Measurements from ENCODE around the gene SKOR1. TPM values are rescaled to one million over a fixed set of nuclear protein-coding genes. Genes with fewer than 3 reads are reported as not detected.

The SKOR1 gene
- total RNA-seq, 1 experiment from 2014 or later, result 0.22 TPM

DNA sequence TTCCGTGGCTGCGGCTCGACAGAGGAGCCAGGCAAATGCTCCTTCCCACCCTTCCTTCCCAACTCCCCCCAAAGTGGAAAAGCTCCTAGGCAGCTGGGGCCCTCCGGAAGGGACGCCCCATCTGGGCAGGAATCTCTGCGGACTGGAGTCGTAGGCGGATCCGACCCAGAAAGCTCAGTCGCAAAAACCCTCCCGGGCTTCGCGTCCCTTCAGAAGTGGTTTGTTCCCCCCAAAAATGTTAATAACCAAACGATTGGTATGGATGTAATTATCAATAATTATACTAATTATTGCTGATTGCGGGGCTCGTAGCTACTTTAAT lies 10.8 kb downstream of the SKOR1 start (continued):
- TF ChIP-seq, protein P1, sequence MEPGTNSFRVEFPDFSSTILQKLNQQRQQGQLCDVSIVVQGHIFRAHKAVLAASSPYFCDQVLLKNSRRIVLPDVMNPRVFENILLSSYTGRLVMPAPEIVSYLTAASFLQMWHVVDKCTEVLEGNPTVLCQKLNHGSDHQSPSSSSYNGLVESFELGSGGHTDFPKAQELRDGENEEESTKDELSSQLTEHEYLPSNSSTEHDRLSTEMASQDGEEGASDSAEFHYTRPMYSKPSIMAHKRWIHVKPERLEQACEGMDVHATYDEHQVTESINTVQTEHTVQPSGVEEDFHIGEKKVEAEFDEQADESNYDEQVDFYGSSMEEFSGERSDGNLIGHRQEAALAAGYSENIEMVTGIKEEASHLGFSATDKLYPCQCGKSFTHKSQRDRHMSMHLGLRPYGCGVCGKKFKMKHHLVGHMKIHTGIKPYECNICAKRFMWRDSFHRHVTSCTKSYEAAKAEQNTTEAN (CRISPR knock-in tag; IDR thresholded peaks at IDR 0.05), result no peak
- TF ChIP-seq NR1H2 (CRISPR knock-in tag; IDR thresholded peaks at IDR 0.05), result no peak

DNA sequence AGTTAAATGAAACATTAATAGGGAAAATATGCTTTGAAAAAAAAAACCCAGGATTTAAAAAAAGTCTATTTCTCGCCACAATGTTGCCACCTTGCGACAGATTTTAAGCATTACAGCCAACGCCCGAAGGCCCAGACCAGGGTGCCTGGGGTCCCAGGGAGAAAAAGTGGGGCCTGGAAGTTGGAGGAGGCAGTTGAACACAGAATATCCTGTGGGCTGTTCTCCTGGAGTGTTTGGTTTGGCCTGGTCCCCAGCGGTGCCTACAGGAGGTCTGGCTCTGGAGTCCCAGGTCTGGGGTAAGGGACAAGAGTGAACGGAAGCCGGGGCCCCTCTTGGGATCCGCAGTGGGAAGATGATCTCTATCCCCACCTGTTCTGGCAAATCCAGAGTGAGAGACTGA lies 11.2 kb downstream of the SKOR1 start:
- Mint-ChIP-seq H3K9me3 (no peaks in the 10 kb centered on the region), H3K27me3 (ENCODE audit: low read depth) (peaks cover 90% of the 10 kb centered on the region), H3K4me3 (peak overlapping the region; percentile 73), H3K36me3 (peaks cover 2% of the 10 kb centered on the region; the same call in 1 of the 2 replicates), H3K27ac (no peak overlapping the region; the same call in 1 of the 2 replicates), H3K4me1 (peaks cover 48% of the 10 kb centered on the region)
- POLR2A ChIA-PET, result no interaction called here
- DNase-seq (ENCODE audit: low spot score) (peak; percentile 70), ATAC-seq (no peak)
- CTCF ChIA-PET, result interaction anchor here (0.8 to 2.4 kb wide), 14 partner anchors 12 to 890 kb away, joined by 3 to 31 read pairs (median 5); partner anchors contain the start of gene SKOR1
- TF ChIP-seq FOXK1 (CRISPR knock-in tag; IDR thresholded peaks at IDR 0.05) (no peak), GTF2I (CRISPR knock-in tag; conservative IDR thresholded peaks at IDR 0.05) (no peak), NR1H2 (CRISPR knock-in tag; IDR thresholded peaks at IDR 0.05) (no peak)
- TF ChIP-seq, protein P2, sequence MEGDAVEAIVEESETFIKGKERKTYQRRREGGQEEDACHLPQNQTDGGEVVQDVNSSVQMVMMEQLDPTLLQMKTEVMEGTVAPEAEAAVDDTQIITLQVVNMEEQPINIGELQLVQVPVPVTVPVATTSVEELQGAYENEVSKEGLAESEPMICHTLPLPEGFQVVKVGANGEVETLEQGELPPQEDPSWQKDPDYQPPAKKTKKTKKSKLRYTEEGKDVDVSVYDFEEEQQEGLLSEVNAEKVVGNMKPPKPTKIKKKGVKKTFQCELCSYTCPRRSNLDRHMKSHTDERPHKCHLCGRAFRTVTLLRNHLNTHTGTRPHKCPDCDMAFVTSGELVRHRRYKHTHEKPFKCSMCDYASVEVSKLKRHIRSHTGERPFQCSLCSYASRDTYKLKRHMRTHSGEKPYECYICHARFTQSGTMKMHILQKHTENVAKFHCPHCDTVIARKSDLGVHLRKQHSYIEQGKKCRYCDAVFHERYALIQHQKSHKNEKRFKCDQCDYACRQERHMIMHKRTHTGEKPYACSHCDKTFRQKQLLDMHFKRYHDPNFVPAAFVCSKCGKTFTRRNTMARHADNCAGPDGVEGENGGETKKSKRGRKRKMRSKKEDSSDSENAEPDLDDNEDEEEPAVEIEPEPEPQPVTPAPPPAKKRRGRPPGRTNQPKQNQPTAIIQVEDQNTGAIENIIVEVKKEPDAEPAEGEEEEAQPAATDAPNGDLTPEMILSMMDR (IDR thresholded peaks at IDR 0.05), result peak; percentile 71

DNA sequence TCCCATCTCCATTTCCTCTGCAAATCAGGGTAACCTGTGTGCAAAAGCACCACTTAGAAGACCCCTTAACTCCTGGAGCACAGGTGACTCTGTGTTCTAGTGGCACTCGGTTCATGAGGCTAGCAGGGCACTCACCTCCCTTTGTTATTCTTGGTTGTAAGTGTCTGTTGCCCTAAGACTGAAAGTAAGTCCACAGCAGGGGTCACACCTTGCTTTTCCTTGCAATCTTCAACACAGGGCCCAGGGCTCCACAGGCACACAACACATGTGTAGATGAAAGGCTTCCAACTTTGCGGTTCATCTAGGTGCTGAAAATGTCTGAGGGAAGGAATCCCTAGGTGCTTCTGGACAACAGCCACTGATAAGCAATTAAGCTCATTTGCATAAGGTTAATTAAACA lies 11.6 kb downstream of the SKOR1 start:
- H3K4me1 Mint-ChIP-seq, result peaks cover 51% of the 10 kb centered on the region
- H3K4me3 Mint-ChIP-seq, result no peak overlapping the region

More for the DNA sequence above, 11.6 kb downstream of the SKOR1 start:
- DNase-seq (ENCODE audit: low spot score) (no peak), ATAC-seq (no peak)
- Mint-ChIP-seq H3K27ac (no peak overlapping the region), H3K27me3 (ENCODE audit: low read depth) (peaks cover 90% of the 10 kb centered on the region), H3K36me3 (peaks cover 2% of the 10 kb centered on the region; the same call in 1 of the 2 replicates), H3K9me3 (no peaks in the 10 kb centered on the region)
- ChIA-PET POLR2A (no interaction called here), CTCF (no interaction called here)
- TF ChIP-seq, protein P1 (CRISPR knock-in tag; IDR thresholded peaks at IDR 0.05), result no peak
- TF ChIP-seq, protein P3, sequence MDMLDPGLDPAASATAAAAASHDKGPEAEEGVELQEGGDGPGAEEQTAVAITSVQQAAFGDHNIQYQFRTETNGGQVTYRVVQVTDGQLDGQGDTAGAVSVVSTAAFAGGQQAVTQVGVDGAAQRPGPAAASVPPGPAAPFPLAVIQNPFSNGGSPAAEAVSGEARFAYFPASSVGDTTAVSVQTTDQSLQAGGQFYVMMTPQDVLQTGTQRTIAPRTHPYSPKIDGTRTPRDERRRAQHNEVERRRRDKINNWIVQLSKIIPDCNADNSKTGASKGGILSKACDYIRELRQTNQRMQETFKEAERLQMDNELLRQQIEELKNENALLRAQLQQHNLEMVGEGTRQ (CRISPR knock-in tag; IDR thresholded peaks at IDR 0.05), result no peak
- TF ChIP-seq NR2C2 (CRISPR knock-in tag; IDR thresholded peaks at IDR 0.05), result no peak
- TF ChIP-seq, protein P4, sequence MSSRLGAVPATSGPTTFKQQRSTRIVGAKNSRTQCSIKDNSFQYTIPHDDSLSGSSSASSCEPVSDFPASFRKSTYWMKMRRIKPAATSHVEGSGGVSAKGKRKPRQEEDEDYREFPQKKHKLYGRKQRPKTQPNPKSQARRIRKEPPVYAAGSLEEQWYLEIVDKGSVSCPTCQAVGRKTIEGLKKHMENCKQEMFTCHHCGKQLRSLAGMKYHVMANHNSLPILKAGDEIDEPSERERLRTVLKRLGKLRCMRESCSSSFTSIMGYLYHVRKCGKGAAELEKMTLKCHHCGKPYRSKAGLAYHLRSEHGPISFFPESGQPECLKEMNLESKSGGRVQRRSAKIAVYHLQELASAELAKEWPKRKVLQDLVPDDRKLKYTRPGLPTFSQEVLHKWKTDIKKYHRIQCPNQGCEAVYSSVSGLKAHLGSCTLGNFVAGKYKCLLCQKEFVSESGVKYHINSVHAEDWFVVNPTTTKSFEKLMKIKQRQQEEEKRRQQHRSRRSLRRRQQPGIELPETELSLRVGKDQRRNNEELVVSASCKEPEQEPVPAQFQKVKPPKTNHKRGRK (CRISPR knock-in tag; IDR thresholded peaks at IDR 0.05; ENCODE audit: borderline replicate concordance), result no peak
- TF ChIP-seq, protein P5, sequence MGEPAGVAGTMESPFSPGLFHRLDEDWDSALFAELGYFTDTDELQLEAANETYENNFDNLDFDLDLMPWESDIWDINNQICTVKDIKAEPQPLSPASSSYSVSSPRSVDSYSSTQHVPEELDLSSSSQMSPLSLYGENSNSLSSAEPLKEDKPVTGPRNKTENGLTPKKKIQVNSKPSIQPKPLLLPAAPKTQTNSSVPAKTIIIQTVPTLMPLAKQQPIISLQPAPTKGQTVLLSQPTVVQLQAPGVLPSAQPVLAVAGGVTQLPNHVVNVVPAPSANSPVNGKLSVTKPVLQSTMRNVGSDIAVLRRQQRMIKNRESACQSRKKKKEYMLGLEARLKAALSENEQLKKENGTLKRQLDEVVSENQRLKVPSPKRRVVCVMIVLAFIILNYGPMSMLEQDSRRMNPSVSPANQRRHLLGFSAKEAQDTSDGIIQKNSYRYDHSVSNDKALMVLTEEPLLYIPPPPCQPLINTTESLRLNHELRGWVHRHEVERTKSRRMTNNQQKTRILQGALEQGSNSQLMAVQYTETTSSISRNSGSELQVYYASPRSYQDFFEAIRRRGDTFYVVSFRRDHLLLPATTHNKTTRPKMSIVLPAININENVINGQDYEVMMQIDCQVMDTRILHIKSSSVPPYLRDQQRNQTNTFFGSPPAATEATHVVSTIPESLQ (CRISPR knock-in tag; IDR thresholded peaks at IDR 0.05), result no peak

All from WTC11 (cell line).